DMS153 treated with DMSO at 0.1 percent for 48 hours (cell line): ENCODE data around the gene KPNA6.
"Not testable (repeated sequence)": the region's sequence is repeated elsewhere in the genome, so short reads cannot be mapped to it uniquely, and the experiment has no call there.

ENCODE experiments used
- DNase-seq: peaks from one replicate; lab custom pipeline; 2025; ENCODE audit not compliant: unreplicated experiment; lab: John Stamatoyannopoulos, UW

The KPNA6 gene

GRCh38 chr1:32100359-32100758 lies 7.5 kb upstream of the KPNA6 start:
- DNase-seq: no peak

- DNase-seq: no peak
Measured at GRCh38 chr1:32100807-32101708, 6.8 kb upstream of the KPNA6 start.

GRCh38 chr1:32104127-32104526 lies 3.7 kb upstream of the KPNA6 start:
- no peak for DNase-seq

- no peak for DNase-seq
Measured at GRCh38 chr1:32105338-32105737, 2.5 kb upstream of the KPNA6 start.

- no peak for DNase-seq
Measured at GRCh38 chr1:32106663-32107275, 1.1 kb upstream of the KPNA6 start.

- DNase-seq: no peak
Measured at GRCh38 chr1:32111040-32111623, 3.3 kb downstream of the KPNA6 start.

GRCh38 chr1:32111789-32112188 lies 3.9 kb downstream of the KPNA6 start:
- no peak for DNase-seq

GRCh38 chr1:32112806-32113375 lies 5.0 kb downstream of the KPNA6 start:
- DNase-seq: no peak

- not testable (repeated sequence) for DNase-seq
Measured at GRCh38 chr1:32113436-32113835, 5.6 kb downstream of the KPNA6 start.

- DNase-seq: no peak
Measured at GRCh38 chr1:32114420-32114819, 6.6 kb downstream of the KPNA6 start.

GRCh38 chr1:32115496-32115895 lies 7.6 kb downstream of the KPNA6 start:
- DNase-seq: no peak

GRCh38 chr1:32116531-32116930 lies 8.7 kb downstream of the KPNA6 start:
- no peak for DNase-seq

GRCh38 chr1:32122151-32122550 lies 14.3 kb downstream of the KPNA6 start:
- no peak for DNase-seq

- DNase-seq: not testable (repeated sequence)
Measured at GRCh38 chr1:32123361-32123760, 15.5 kb downstream of the KPNA6 start.

- DNase-seq: no peak
Measured at GRCh38 chr1:32125313-32125712, 17.5 kb downstream of the KPNA6 start.

GRCh38 chr1:32126770-32127169 lies 18.9 kb downstream of the KPNA6 start:
- no peak for DNase-seq

GRCh38 chr1:32127409-32128198 lies 19.7 kb downstream of the KPNA6 start:
- no peak for DNase-seq

GRCh38 chr1:32128479-32128878 lies 20.6 kb downstream of the KPNA6 start:
- DNase-seq: no peak

- no peak for DNase-seq
Measured at GRCh38 chr1:32128964-32129363, 21.1 kb downstream of the KPNA6 start.

- not testable (repeated sequence) for DNase-seq
Measured at GRCh38 chr1:32133950-32134280, 26.1 kb downstream of the KPNA6 start.

- DNase-seq: no peak
Measured at GRCh38 chr1:32137111-32137510, 29.3 kb downstream of the KPNA6 start.
